ENCODE measurements around the gene ABLIM3. TPM values are rescaled to one million over a fixed set of nuclear protein-coding genes. Genes with fewer than 3 reads are reported as not detected.

Gene ABLIM3
- total and polyA plus RNA-seq, 2 of the 13 experiments (the other 11 are each of a cell fraction or from before 2014, with no cell fraction given): 0.53 to 6.3 TPM

- TF ChIP-seq RXRB (CRISPR knock-in tag; IDR thresholded peaks at IDR 0.05; ENCODE audit: borderline replicate concordance) (peak; percentile 46; the same call in 1 of the 2 replicates), ZNF652 (CRISPR knock-in tag; IDR thresholded peaks at IDR 0.05; ENCODE audit: borderline replicate concordance, low read depth) (peak; percentile 67), CTCF (CRISPR knock-in tag; IDR thresholded peaks at IDR 0.05) (peak; percentile 77), SMC3 (IDR thresholded peaks at IDR 0.05; ENCODE audit: low read length) (peak; percentile 91), ZNF484 (CRISPR knock-in tag; IDR thresholded peaks at IDR 0.05; ENCODE audit: borderline replicate concordance, low read depth) (no peak), MAZ (IDR thresholded peaks at IDR 0.05; ENCODE audit: borderline replicate concordance, low read depth, low read length) (no peak), MAZ (CRISPR knock-in tag; IDR thresholded peaks at IDR 0.05; ENCODE audit: low read depth) (no peak), MAFK (conservative IDR thresholded peaks at IDR 0.05 in 1 of 2, IDR thresholded peaks at IDR 0.05 in 1 of 2; ENCODE audit: low read length in 2 of 2) (no peak), CHCHD3 (CRISPR knock-in tag; IDR thresholded peaks at IDR 0.05) (no peak), ATF7 (IDR thresholded peaks at IDR 0.05) (no peak), ATF7 (CRISPR knock-in tag; IDR thresholded peaks at IDR 0.05) (no peak), XRCC5 (optimal IDR thresholded peaks at IDR 0.05; ENCODE audit: low read length) (peak; percentile 34), ZNF318 (CRISPR knock-in tag; IDR thresholded peaks at IDR 0.05) (no peak), TARDBP (CRISPR knock-in tag; IDR thresholded peaks at IDR 0.05) (no peak), TEF (CRISPR knock-in tag; IDR thresholded peaks at IDR 0.05) (no peak), ZNF564 (CRISPR knock-in tag; IDR thresholded peaks at IDR 0.05) (no peak), ZNF549 (CRISPR knock-in tag; IDR thresholded peaks at IDR 0.05) (no peak), HOXA5 (CRISPR knock-in tag; IDR thresholded peaks at IDR 0.05) (no peak), RARA (CRISPR knock-in tag; IDR thresholded peaks at IDR 0.05) (0 out of 2 replicates have a peak, but pooled peaks have one; percentile 27), MATR3 (CRISPR knock-in tag; IDR thresholded peaks at IDR 0.05) (no peak)
Observed at GRCh38 chr5:149228618-149229297, 87.5 kb downstream of the ABLIM3 start (continued).
